ENCODE results near the gene DSN1. TPM values are rescaled to one million over a fixed set of nuclear protein-coding genes. Genes with fewer than 3 reads are reported as not detected.

The DSN1 gene
- total and polyA plus RNA-seq, 9 of the 15 experiments (the other 6 are each of a cell fraction or from before 2014, with no cell fraction given), result 23.3 to 45.3 (median 31.1) TPM

DNA sequence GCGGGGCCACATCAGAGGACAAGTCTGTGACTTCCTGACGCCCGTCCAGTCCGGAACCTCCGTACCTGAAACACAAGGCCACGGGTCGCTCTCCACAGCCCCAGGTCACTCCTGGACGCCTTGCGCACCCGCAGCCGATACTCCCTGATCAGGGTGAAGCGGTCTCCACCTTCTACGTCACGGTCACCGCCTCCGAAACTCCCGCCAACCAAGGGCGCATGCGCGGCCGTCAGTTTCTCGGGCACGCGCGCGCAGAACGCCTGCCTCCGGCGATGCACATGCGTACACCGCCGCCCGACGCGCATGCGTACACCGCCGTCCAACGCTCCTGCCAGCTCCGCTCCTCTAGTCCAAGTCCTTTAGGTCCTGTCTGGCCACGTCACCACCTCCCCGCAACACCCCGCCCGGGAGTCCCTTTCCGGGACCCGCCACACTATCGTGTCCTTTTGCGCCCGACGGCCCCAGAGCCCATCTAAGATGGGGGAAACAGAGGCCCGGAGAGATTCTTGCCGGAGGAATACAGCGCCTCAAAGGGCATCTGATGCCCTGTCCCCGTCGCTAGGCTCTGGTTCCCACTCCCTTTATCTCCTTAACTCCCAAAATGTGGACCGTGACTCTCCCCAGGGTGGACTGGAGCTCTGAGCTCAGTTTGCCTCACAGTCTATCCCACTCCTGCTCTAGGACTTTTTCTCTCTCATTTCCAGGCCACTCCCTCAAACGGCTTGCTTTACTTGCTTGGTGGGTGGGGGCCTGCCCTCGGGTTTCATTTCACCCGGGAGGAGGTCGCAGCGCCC is at the start of gene DSN1 (continued):
- TF ChIP-seq, protein P1, sequence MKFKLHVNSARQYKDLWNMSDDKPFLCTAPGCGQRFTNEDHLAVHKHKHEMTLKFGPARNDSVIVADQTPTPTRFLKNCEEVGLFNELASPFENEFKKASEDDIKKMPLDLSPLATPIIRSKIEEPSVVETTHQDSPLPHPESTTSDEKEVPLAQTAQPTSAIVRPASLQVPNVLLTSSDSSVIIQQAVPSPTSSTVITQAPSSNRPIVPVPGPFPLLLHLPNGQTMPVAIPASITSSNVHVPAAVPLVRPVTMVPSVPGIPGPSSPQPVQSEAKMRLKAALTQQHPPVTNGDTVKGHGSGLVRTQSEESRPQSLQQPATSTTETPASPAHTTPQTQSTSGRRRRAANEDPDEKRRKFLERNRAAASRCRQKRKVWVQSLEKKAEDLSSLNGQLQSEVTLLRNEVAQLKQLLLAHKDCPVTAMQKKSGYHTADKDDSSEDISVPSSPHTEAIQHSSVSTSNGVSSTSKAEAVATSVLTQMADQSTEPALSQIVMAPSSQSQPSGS (CRISPR knock-in tag; IDR thresholded peaks at IDR 0.05), result no peak
- TF ChIP-seq TRIM28 (IDR thresholded peaks at IDR 0.05) (no peak), TOE1 (IDR thresholded peaks at IDR 0.05; ENCODE audit: borderline replicate concordance) (peak; percentile 71), TOE1 (CRISPR knock-in tag; IDR thresholded peaks at IDR 0.05; ENCODE audit: borderline replicate concordance, low read depth) (no peak), ZBTB8A (IDR thresholded peaks at IDR 0.05; ENCODE audit: partially characterized antibody) (no peak), ZEB2 (IDR thresholded peaks at IDR 0.05) (no peak), ZKSCAN8 (CRISPR knock-in tag; IDR thresholded peaks at IDR 0.05) (no peak), TBP (optimal IDR thresholded peaks at IDR 0.05; ENCODE audit: low read depth, low read length) (peak; percentile 68), ETV1 (tag; conservative IDR thresholded peaks at IDR 0.05; ENCODE audit: low read depth) (peak; percentile 38; the same call in 1 of the 2 replicates), ZNF644 (tag; IDR thresholded peaks at IDR 0.05; ENCODE audit: low read depth) (no peak), TBL1XR1 (IDR thresholded peaks at IDR 0.05; ENCODE audit: low read length in 2 of 2) (no peak; a peak in 1 of 4 replicates), SIX5 (IDR thresholded peaks at IDR 0.05; ENCODE audit: borderline replicate concordance in 1 of 2, insufficient read depth in 1 of 2, low read depth in 1 of 2, low read length in 2 of 2) (no peak), NR2F6 (CRISPR knock-in tag; IDR thresholded peaks at IDR 0.05) (no peak), ZNF407 (IDR thresholded peaks at IDR 0.05; ENCODE audit: low read depth) (no peak), SMARCA4 (IDR thresholded peaks at IDR 0.05) (peak; percentile 69), SP1 (CRISPR knock-in tag; IDR thresholded peaks at IDR 0.05) (no peak; the same call in 1 of the 2 replicates)
- TF ChIP-seq, protein P2, sequence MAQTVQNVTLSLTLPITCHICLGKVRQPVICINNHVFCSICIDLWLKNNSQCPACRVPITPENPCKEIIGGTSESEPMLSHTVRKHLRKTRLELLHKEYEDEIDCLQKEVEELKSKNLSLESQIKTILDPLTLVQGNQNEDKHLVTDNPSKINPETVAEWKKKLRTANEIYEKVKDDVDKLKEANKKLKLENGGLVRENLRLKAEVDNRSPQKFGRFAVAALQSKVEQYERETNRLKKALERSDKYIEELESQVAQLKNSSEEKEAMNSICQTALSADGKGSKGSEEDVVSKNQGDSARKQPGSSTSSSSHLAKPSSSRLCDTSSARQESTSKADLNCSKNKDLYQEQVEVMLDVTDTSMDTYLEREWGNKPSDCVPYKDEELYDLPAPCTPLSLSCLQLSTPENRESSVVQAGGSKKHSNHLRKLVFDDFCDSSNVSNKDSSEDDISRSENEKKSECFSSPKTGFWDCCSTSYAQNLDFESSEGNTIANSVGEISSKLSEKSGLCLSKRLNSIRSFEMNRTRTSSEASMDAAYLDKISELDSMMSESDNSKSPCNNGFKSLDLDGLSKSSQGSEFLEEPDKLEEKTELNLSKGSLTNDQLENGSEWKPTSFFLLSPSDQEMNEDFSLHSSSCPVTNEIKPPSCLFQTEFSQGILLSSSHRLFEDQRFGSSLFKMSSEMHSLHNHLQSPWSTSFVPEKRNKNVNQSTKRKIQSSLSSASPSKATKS (CRISPR knock-in tag; IDR thresholded peaks at IDR 0.05), result no peak

Data from K562 (cell line).